AG04449 (cell line): ENCODE measurements around the gene GAP43.

Source experiments
- CTCF ChIA-PET: fragments of 350-600 bp; formaldehyde crosslinking; extraction: SDS; loops from one replicate; lab custom pipeline; 2021; ENCODE audit warnings: antibody characterized with exemption; lab: Yijun Ruan, JAX
- POLR2A ChIA-PET: fragments of 400-600, 350-600 bp; formaldehyde crosslinking; extraction: SDS; loops from one replicate; lab custom pipeline; 2020; ENCODE audit warnings: antibody characterized with exemption, inconsistent platforms; lab: Yijun Ruan, JAX
- DNase-seq: peaks from one replicate; pipeline ENCODE4 v3.0.0-alpha.2; 2010; ENCODE audit warnings: low read depth, low spot score
- H3K4me3 ChIP-seq: 2 replicates; pipeline ENCODE4 v1.5.1; 2011; ENCODE audit warnings: low read depth, mild to moderate bottlenecking, control low read depth, low read length
- CTCF ChIP-seq: IDR thresholded peaks from one replicate; pipeline ENCODE4 v1.5.1; 2011; ENCODE audit warnings: mild to moderate bottlenecking, moderate library complexity, low read length, control low read depth, inconsistent platforms; ENCODE audit not compliant: insufficient read depth; ENCODE audit errors: missing control alignments

Gene GAP43

GRCh38 chr3:115670911-115671310, 47.6 kb downstream of the GAP43 start:
- no peak for DNase-seq
- no peak overlapping the region for H3K4me3 ChIP-seq
- CTCF ChIA-PET: interaction anchor here (1.0 to 3.8 kb wide), 3 partner anchors 9 to 22 kb away, joined by 3 to 14 read pairs (median 9); no protein-coding TSS in a partner anchor
- POLR2A ChIA-PET: no interaction called here
- TF ChIP-seq CTCF: no peak

- no peak overlapping the region for H3K4me3 ChIP-seq
- POLR2A ChIA-PET: no interaction called here
- no peak for DNase-seq
- CTCF ChIA-PET: interaction anchor here (0.6 to 3.8 kb wide), 4 partner anchors 10 to 21 kb away, joined by 3 to 14 read pairs (median 6); no protein-coding TSS in a partner anchor
- no peak for TF ChIP-seq CTCF
Observed at GRCh38 chr3:115671761-115672455, 48.6 kb downstream of the GAP43 start.

- POLR2A ChIA-PET: no interaction called here
- TF ChIP-seq CTCF: no peak
- no peak overlapping the region for H3K4me3 ChIP-seq
- CTCF ChIA-PET: interaction anchor here (1.2 to 3.8 kb wide), 2 partner anchors 7 to 19 kb away, joined by 3 to 14 read pairs; no protein-coding TSS in a partner anchor
- DNase-seq: no peak
Observed at GRCh38 chr3:115673881-115674280, 50.6 kb downstream of the GAP43 start.

- no peak for TF ChIP-seq CTCF
- no peak overlapping the region for H3K4me3 ChIP-seq
- no peak for DNase-seq
- ChIA-PET CTCF (interaction anchor here (1.2 kb wide), 1 partner anchor 15 kb away, joined by 3 read pairs; no protein-coding TSS in a partner anchor), POLR2A (no interaction called here)
Observed at GRCh38 chr3:115676336-115676735, 53.0 kb downstream of the GAP43 start.

- no peak for DNase-seq
- no peak overlapping the region for H3K4me3 ChIP-seq
- POLR2A ChIA-PET: no interaction called here
- no peak for TF ChIP-seq CTCF
- CTCF ChIA-PET: interaction anchor here (0.8 to 1.3 kb wide), 4 partner anchors 8 to 463 kb away, joined by 3 to 6 read pairs (median 4); no protein-coding TSS in a partner anchor
Observed at GRCh38 chr3:115680803-115681345, 57.6 kb downstream of the GAP43 start.

GRCh38 chr3:115681736-115682135, 58.4 kb downstream of the GAP43 start:
- CTCF ChIA-PET: interaction anchor here (0.6 to 1.3 kb wide), 3 partner anchors 9 to 103 kb away, joined by 3 to 4 read pairs (median 3); no protein-coding TSS in a partner anchor

More at GRCh38 chr3:115681736-115682135, 58.4 kb downstream of the GAP43 start:
- POLR2A ChIA-PET: no interaction called here
- DNase-seq: no peak
- TF ChIP-seq CTCF: no peak
- H3K4me3 ChIP-seq: no peak overlapping the region
